Testis (tissue), 3 donors: ENCODE measurements around the gene PYHIN1. TPM values are rescaled to one million over a fixed set of nuclear protein-coding genes. Genes with fewer than 3 reads are reported as not detected.

Experiments used
- DNase-seq: peaks from one replicate; pipeline ENCODE4 v3.0.0-alpha.2; 2019
- H3K27ac ChIP-seq, 2 donors: fragments of 200-600 bp; sonication (generic); one replicate each; pipeline ENCODE4 v1.5.1; 2019
- H3K27me3 ChIP-seq: fragments of 200-600 bp; sonication (generic); one replicate; pipeline ENCODE4 v1.5.1; 2019
- H3K36me3 ChIP-seq: fragments of 200-600 bp; sonication (generic); one replicate; pipeline ENCODE4 v1.5.1; 2017; ENCODE audit warnings: low read depth; ENCODE audit errors: missing control alignments
- H3K4me1 ChIP-seq: fragments of 200-600 bp; sonication (generic); one replicate; pipeline ENCODE4 v1.5.1; 2019
- H3K4me3 ChIP-seq, 2 donors: fragments of 200-600 bp; sonication (generic); one replicate each; pipeline ENCODE4 v1.5.1; 2017 to 2019
- H3K9me3 ChIP-seq: fragments of 200-600 bp; sonication (generic); one replicate; pipeline ENCODE4 v1.5.1; 2017
- CTCF ChIP-seq, 3 experiments: fragments of 450-650 bp in 2 of 3; fragments of 200-600 bp in 1 of 3; sonication (generic) in 1 of 3; IDR thresholded peaks; one replicate each; pipeline ENCODE4 v1.5.1; 2016 to 2019; ENCODE audit warnings: antibody characterized with exemption in 3 of 3, mild to moderate bottlenecking in 2 of 3, moderate library complexity in 1 of 3
- POLR2A ChIP-seq: fragments of 450-650 bp; IDR thresholded peaks from one replicate; pipeline ENCODE4 v1.6.1; 2017; ENCODE audit warnings: antibody characterized with exemption, mild to moderate bottlenecking, moderate library complexity
- WGBS, 2 donors: methylation state at CpG; one replicate each; pipeline ENCODE4 v1.1.5; 2018; 5-methylcytosine and 5-hydroxymethylcytosine counted together
- intact Hi-C: fragments of 100-400 bp; cut with DNase I; formaldehyde crosslinking; loops from one replicate; pipeline ENCODE4 v1.15.1; 2023; ENCODE audit warnings: low total_unique reads
- polyA plus RNA-seq: library from polyadenylated mRNA; stranded (reverse); fragments of 350-450 nt; fragmentation: Illumina TruSeq; extraction: RNeasy Lipid Tissue Mini Kit (QIAGEN cat#74804); gene quantifications from one replicate; pipeline ENCODE4 v1.2.3, GENCODE V29; 2014; ENCODE audit warnings: low read depth, low replicate concordance; ENCODE audit not compliant: insufficient read depth
- total RNA-seq, 2 donors: library from RNA; depleted of rRNA; stranded (reverse); fragments of >200 nt; gene quantifications; one replicate each; pipeline ENCODE4 v1.2.3, GENCODE V29; 2016

PYHIN1 gene
- total and polyA plus RNA-seq, 3 donors from 2014 or later: 0.56 to 1.2 (median 0.58) TPM

- Histone ChIP-seq H3K27me3 (no peaks in the 10 kb centered on the region), H3K27ac (no peak overlapping the region), H3K9me3 (no peaks in the 10 kb centered on the region), H3K4me3 (no peak overlapping the region), H3K36me3 (no peaks in the 10 kb centered on the region), H3K4me1 (no peaks in the 10 kb centered on the region)
- TF ChIP-seq CTCF (IDR thresholded peaks at IDR 0.05): no peak
- no peak for TF ChIP-seq POLR2A
- DNase-seq: no peak
- intact Hi-C loops: no loop called here
- 79 to 88% methylated on average over 2 of the region's 2 CpGs for WGBS, 2 donors
These were observed 51.9 kb downstream of the PYHIN1 start for GRCh38 chr1:158983235-158983634.

DNA sequence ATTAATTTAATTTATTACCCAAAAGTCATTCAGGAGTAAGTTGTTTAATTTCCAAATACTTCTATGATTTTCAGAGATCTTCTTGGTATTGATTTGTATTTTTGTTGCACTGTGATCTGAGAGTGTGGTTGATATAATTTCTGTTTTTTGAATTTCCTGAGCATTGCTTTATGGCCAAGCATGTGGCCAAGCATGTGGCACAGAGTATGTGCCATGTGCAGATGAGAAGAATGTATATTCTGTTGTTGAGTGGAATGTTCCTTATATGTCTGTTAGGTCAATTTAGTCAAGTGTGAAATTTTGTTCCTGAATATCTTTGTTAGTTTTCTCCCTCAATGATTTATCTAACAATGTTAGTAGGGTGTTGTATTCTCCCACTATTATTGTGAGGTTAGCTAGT lies 53.0 kb downstream of the PYHIN1 start:
- DNase-seq: no peak
- intact Hi-C loops: no loop called here
- Histone ChIP-seq H3K27ac (no peak overlapping the region), H3K27me3 (no peaks in the 10 kb centered on the region), H3K4me3 (no peak overlapping the region), H3K9me3 (no peaks in the 10 kb centered on the region), H3K36me3 (no peaks in the 10 kb centered on the region), H3K4me1 (no peaks in the 10 kb centered on the region)
- no peak for TF ChIP-seq CTCF (IDR thresholded peaks at IDR 0.05)
- no peak for TF ChIP-seq POLR2A

- no peaks in the 10 kb centered on the region for H3K4me1 ChIP-seq
- TF ChIP-seq CTCF (IDR thresholded peaks at IDR 0.05) (no peak), POLR2A (no peak)
- no peaks in the 10 kb centered on the region for H3K9me3 ChIP-seq
- intact Hi-C loops: no loop called here
- H3K27ac ChIP-seq: no peak overlapping the region
- 32 to 67% methylated on average over 1 of the region's 1 CpG for WGBS, 2 donors
- H3K4me3 ChIP-seq: no peak overlapping the region
- no peaks in the 10 kb centered on the region for H3K36me3 ChIP-seq
- no peak for DNase-seq
- H3K27me3 ChIP-seq: no peaks in the 10 kb centered on the region
These were observed 58.1 kb downstream of the PYHIN1 start for GRCh38 chr1:158989424-158989823.

- H3K4me3 ChIP-seq: no peak overlapping the region
- H3K27me3 ChIP-seq: no peaks in the 10 kb centered on the region
- no peaks in the 10 kb centered on the region for H3K36me3 ChIP-seq
- H3K9me3 ChIP-seq: no peaks in the 10 kb centered on the region
- TF ChIP-seq POLR2A (no peak), CTCF (IDR thresholded peaks at IDR 0.05) (no peak)
- no peak for DNase-seq
- no peaks in the 10 kb centered on the region for H3K4me1 ChIP-seq
- WGBS, 2 donors: 95 to 96% methylated on average over 4 of the region's 4 CpGs
- intact Hi-C loops: no loop called here
- H3K27ac ChIP-seq: no peak overlapping the region
These were observed 61.5 kb downstream of the PYHIN1 start for GRCh38 chr1:158992787-158993312.

- no peaks in the 10 kb centered on the region for H3K9me3 ChIP-seq
- TF ChIP-seq CTCF (IDR thresholded peaks at IDR 0.05) (no peak), POLR2A (no peak)
- WGBS, 2 donors: 76 to 78% methylated on average over 5 of the region's 5 CpGs
- no peak overlapping the region for H3K27ac ChIP-seq
- DNase-seq: no peak
- H3K4me3 ChIP-seq: no peak overlapping the region
- peaks cover 9% of the 10 kb centered on the region for H3K4me1 ChIP-seq
- intact Hi-C loops: no loop called here
- H3K27me3 ChIP-seq: no peaks in the 10 kb centered on the region
- H3K36me3 ChIP-seq: no peaks in the 10 kb centered on the region
These were observed 65.6 kb downstream of the PYHIN1 start for GRCh38 chr1:158996998-158997397.
